ENCODE measurements around the gene SLX4IP. TPM values are rescaled to one million over a fixed set of nuclear protein-coding genes. Genes with fewer than 3 reads are reported as not detected.

Gene SLX4IP
- total RNA-seq, 1 donor from 2014 or later, result 5.3 TPM

DNA sequence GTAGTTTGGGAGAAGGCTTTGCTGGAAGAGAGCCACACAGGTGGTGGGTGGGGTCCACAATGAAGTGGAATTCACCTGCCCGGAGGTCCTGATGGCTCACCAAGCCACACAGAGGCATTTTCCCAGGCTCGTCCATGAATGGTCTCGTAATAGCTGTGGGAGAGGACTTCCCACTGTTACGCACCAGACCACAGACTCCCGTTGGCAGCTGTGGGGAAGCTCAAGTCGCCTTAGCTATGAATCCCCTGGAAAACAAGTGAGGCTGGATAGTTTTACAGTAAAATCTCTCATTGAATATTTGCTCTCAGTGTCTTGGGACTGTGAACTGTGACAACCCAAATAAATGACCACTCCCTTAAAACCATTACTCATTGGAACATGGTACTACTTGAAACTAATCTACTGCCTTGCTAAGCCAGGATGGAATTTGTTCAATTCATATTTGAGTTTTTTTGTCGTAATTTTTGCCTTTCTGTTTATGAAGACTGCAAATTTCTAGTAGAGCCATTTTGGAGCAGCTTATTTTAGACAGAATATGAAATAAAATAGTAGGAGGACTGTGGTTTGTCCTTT, 159.3 kb downstream of the SLX4IP start:
- Mint-ChIP-seq H3K4me3 (ENCODE audit: unreplicated experiment) (no peak overlapping the region), H3K27me3 (ENCODE audit: low read depth, unreplicated experiment) (no peaks in the 10 kb centered on the region), H3K27ac (ENCODE audit: unreplicated experiment) (no peak overlapping the region), H3K9me3 (ENCODE audit: unreplicated experiment) (no peaks in the 10 kb centered on the region), H3K4me1 (ENCODE audit: low read depth, unreplicated experiment) (peaks cover 35% of the 10 kb centered on the region), H3K36me3 (ENCODE audit: low read depth, unreplicated experiment) (peaks cover 1% of the 10 kb centered on the region)
- TF ChIP-seq EZH2 (IDR thresholded peaks at IDR 0.05; ENCODE audit: insufficient read depth, low read length), result no peak
- TF ChIP-seq, protein P1, sequence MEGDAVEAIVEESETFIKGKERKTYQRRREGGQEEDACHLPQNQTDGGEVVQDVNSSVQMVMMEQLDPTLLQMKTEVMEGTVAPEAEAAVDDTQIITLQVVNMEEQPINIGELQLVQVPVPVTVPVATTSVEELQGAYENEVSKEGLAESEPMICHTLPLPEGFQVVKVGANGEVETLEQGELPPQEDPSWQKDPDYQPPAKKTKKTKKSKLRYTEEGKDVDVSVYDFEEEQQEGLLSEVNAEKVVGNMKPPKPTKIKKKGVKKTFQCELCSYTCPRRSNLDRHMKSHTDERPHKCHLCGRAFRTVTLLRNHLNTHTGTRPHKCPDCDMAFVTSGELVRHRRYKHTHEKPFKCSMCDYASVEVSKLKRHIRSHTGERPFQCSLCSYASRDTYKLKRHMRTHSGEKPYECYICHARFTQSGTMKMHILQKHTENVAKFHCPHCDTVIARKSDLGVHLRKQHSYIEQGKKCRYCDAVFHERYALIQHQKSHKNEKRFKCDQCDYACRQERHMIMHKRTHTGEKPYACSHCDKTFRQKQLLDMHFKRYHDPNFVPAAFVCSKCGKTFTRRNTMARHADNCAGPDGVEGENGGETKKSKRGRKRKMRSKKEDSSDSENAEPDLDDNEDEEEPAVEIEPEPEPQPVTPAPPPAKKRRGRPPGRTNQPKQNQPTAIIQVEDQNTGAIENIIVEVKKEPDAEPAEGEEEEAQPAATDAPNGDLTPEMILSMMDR (IDR thresholded peaks at IDR 0.05; ENCODE audit: insufficient read depth, low read depth, low read length), result no peak
- H3K27ac ChIP-seq (ENCODE audit: low read depth, low read length), result peak overlapping the region; percentile 37
- H3K27me3 ChIP-seq (ENCODE audit: insufficient read depth, low read length), result no peaks in the 10 kb centered on the region
- H3K9me3 ChIP-seq (ENCODE audit: insufficient read depth, low read depth, low read length), result no peaks in the 10 kb centered on the region
- H4K20me1 ChIP-seq (ENCODE audit: insufficient read depth, low read length), result no peaks in the 10 kb centered on the region
- no peak overlapping the region for H3K4me2 ChIP-seq (ENCODE audit: low read length)
- FAIRE-seq (no peak), DNase-seq (ENCODE audit: low read depth) (no peak)
- no peak overlapping the region for H3K9ac ChIP-seq (ENCODE audit: low read length)
- no peaks in the 10 kb centered on the region for H3K36me3 ChIP-seq (ENCODE audit: insufficient read depth, low read length)
- no peaks in the 10 kb centered on the region for H3K79me2 ChIP-seq (ENCODE audit: insufficient read depth, low read length)
- no peak overlapping the region for H2AFZ ChIP-seq (ENCODE audit: low read depth, low read length)
- H3K4me1 ChIP-seq (ENCODE audit: insufficient read depth, low read length), result peaks cover 26% of the 10 kb centered on the region
- H3K4me3 ChIP-seq (ENCODE audit: insufficient read depth, low read depth, low read length), result no peak overlapping the region

DNA sequence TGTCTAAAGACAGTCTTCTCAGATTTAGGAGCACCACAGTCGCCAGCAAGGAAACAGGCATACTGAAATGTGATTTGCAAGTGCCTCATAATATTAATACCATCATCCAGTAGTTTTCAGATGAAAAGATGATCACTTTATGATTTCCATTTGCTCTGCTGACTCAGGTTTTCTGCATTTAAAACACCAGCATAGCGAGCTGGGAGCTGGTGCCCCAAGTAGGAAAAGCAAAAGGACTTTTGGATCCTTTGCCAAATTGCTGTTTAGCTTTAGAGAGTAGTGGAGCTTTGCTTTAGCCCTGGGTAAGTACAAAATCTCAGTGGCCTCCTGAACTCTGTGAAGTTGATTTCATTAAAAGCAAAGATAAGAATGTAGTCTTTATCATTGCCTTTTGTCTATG, 160.2 kb downstream of the SLX4IP start:
- no peak overlapping the region for H3K4me3 Mint-ChIP-seq (ENCODE audit: unreplicated experiment)
- Histone ChIP-seq H3K4me2 (ENCODE audit: low read length) (no peak overlapping the region), H3K79me2 (ENCODE audit: insufficient read depth, low read length) (no peaks in the 10 kb centered on the region), H3K27me3 (ENCODE audit: insufficient read depth, low read length) (no peaks in the 10 kb centered on the region), H4K20me1 (ENCODE audit: insufficient read depth, low read length) (no peaks in the 10 kb centered on the region), H3K4me1 (ENCODE audit: insufficient read depth, low read length) (peaks cover 26% of the 10 kb centered on the region), H3K27ac (ENCODE audit: low read depth, low read length) (no peak overlapping the region), H3K9ac (ENCODE audit: low read length) (no peak overlapping the region), H3K36me3 (ENCODE audit: insufficient read depth, low read length) (no peaks in the 10 kb centered on the region), H3K4me3 (ENCODE audit: insufficient read depth, low read depth, low read length) (no peak overlapping the region), H2AFZ (ENCODE audit: low read depth, low read length) (no peak overlapping the region), H3K9me3 (ENCODE audit: insufficient read depth, low read depth, low read length) (no peaks in the 10 kb centered on the region)
- no peaks in the 10 kb centered on the region for H3K9me3 Mint-ChIP-seq (ENCODE audit: unreplicated experiment)
- TF ChIP-seq, protein P1 (IDR thresholded peaks at IDR 0.05; ENCODE audit: insufficient read depth, low read depth, low read length), result no peak
- TF ChIP-seq EZH2 (IDR thresholded peaks at IDR 0.05; ENCODE audit: insufficient read depth, low read length), result no peak
- H3K27me3 Mint-ChIP-seq (ENCODE audit: low read depth, unreplicated experiment), result no peaks in the 10 kb centered on the region
- peaks cover 35% of the 10 kb centered on the region for H3K4me1 Mint-ChIP-seq (ENCODE audit: low read depth, unreplicated experiment)
- peaks cover 2% of the 10 kb centered on the region for H3K36me3 Mint-ChIP-seq (ENCODE audit: low read depth, unreplicated experiment)
- FAIRE-seq (no peak), DNase-seq (ENCODE audit: low read depth) (no peak)
- H3K27ac Mint-ChIP-seq (ENCODE audit: unreplicated experiment), result no peak overlapping the region

DNA sequence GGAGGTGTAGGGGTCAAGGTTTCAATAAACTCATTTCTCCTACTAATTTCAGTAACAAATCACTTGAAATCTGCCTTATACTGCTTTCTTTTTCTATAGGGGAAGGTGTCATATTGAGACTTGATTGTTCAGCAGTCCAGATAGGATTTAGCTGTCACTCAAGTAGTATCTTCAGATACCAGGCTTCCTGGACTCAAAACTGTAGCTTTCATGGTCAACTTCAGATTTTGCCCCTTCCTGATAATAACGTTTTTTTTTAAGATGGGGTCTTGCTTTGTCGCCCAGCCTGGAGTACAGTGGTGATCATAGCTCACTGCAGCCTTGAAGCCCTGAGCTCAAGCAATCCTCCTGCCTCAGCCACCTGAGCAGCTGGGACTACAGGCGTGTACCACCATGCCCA, 160.9 kb downstream of the SLX4IP start:
- Mint-ChIP-seq H3K27me3 (ENCODE audit: low read depth, unreplicated experiment) (no peaks in the 10 kb centered on the region), H3K4me1 (ENCODE audit: low read depth, unreplicated experiment) (peaks cover 35% of the 10 kb centered on the region), H3K4me3 (ENCODE audit: unreplicated experiment) (no peak overlapping the region), H3K27ac (ENCODE audit: unreplicated experiment) (no peak overlapping the region), H3K36me3 (ENCODE audit: low read depth, unreplicated experiment) (peaks cover 4% of the 10 kb centered on the region), H3K9me3 (ENCODE audit: unreplicated experiment) (no peaks in the 10 kb centered on the region)
- Histone ChIP-seq H3K4me3 (ENCODE audit: insufficient read depth, low read depth, low read length) (no peak overlapping the region), H3K79me2 (ENCODE audit: insufficient read depth, low read length) (no peaks in the 10 kb centered on the region), H3K4me2 (ENCODE audit: low read length) (no peak overlapping the region), H3K9me3 (ENCODE audit: insufficient read depth, low read depth, low read length) (no peaks in the 10 kb centered on the region), H3K27ac (ENCODE audit: low read depth, low read length) (peak overlapping the region; percentile 68), H2AFZ (ENCODE audit: low read depth, low read length) (no peak overlapping the region), H3K36me3 (ENCODE audit: insufficient read depth, low read length) (no peaks in the 10 kb centered on the region), H4K20me1 (ENCODE audit: insufficient read depth, low read length) (no peaks in the 10 kb centered on the region), H3K4me1 (ENCODE audit: insufficient read depth, low read length) (peaks cover 26% of the 10 kb centered on the region), H3K27me3 (ENCODE audit: insufficient read depth, low read length) (no peaks in the 10 kb centered on the region), H3K9ac (ENCODE audit: low read length) (no peak overlapping the region)
- TF ChIP-seq, protein P1 (IDR thresholded peaks at IDR 0.05; ENCODE audit: insufficient read depth, low read depth, low read length), result no peak
- TF ChIP-seq EZH2 (IDR thresholded peaks at IDR 0.05; ENCODE audit: insufficient read depth, low read length), result no peak
- FAIRE-seq (no peak), DNase-seq (ENCODE audit: low read depth) (no peak)

Measured in astrocyte (in vitro differentiated cells and primary cell).